ENCODE results near the gene KCNT1.

Gene KCNT1

DNA sequence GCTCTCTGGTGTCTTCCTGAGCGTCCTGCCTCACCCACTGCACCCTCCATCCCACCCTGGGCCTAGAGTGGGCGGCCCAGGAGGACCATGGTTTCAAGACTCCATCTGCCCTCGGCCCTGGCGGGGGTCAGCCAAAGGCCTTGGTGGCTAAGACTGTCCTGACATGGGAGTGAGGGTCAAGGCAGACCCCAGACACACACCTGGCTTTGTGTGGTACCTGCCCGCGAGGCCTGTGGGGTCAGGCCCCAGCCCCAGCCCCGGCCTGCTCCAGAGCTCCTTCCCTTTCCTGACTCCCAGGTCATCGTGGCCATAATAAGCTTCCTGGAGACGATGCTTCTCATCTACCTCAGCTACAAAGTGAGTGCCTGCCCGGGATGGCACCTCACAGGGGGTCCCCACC is 54.6 kb downstream of the KCNT1 start:
- WGBS, 2 experiments = 86 to 87% methylated on average over 10 of the region's 10 CpGs
- Histone ChIP-seq H3K36me3 (ENCODE audit: control insufficient read depth, insufficient read depth, low read length) (no peaks in the 10 kb centered on the region), H3K27ac (ENCODE audit: insufficient read depth, low read depth, low read length, poor library complexity, severe bottlenecking) (no peak overlapping the region), H3K4me3 (ENCODE audit: insufficient read depth, low read depth, low read length) (no peak overlapping the region), H3K4me1 (ENCODE audit: control insufficient read depth, insufficient read depth, low read length) (no peaks in the 10 kb centered on the region), H3K9me3 (ENCODE audit: control insufficient read depth, low read length) (no peaks in the 10 kb centered on the region), H3K27me3 (ENCODE audit: control insufficient read depth, insufficient read depth, low read length, poor library complexity, severe bottlenecking) (no peaks in the 10 kb centered on the region)

DNA sequence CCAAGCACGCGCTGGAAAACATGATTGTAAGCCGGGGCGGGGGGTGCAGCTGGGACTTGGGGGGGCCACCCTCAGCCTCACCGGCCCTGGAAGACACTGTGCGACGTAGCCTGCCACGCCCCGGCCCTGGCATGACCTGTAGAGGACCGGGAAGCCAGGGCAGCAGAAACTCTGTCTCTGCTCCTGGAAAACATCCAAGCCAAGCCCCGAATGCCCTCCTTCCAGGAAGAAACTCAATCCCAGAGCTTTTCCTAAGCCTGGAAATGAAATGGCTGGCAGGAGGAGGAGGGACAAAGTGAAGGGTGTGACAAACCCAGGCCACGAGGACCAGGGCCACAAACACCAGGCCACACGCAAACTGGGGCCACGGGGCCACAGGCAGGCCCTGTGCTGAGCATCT is 55.4 kb downstream of the KCNT1 start:
- WGBS, 2 experiments = 93 to 94% methylated on average over 14 of the region's 14 CpGs
- no peak overlapping the region for H3K4me3 ChIP-seq (ENCODE audit: insufficient read depth, low read depth, low read length)
- H3K36me3 ChIP-seq (ENCODE audit: control insufficient read depth, insufficient read depth, low read length) = no peaks in the 10 kb centered on the region
- no peaks in the 10 kb centered on the region for H3K4me1 ChIP-seq (ENCODE audit: control insufficient read depth, insufficient read depth, low read length)
- no peaks in the 10 kb centered on the region for H3K27me3 ChIP-seq (ENCODE audit: control insufficient read depth, insufficient read depth, low read length, poor library complexity, severe bottlenecking)
- H3K9me3 ChIP-seq (ENCODE audit: control insufficient read depth, low read length) = no peaks in the 10 kb centered on the region
- H3K27ac ChIP-seq (ENCODE audit: insufficient read depth, low read depth, low read length, poor library complexity, severe bottlenecking) = no peak overlapping the region

DNA sequence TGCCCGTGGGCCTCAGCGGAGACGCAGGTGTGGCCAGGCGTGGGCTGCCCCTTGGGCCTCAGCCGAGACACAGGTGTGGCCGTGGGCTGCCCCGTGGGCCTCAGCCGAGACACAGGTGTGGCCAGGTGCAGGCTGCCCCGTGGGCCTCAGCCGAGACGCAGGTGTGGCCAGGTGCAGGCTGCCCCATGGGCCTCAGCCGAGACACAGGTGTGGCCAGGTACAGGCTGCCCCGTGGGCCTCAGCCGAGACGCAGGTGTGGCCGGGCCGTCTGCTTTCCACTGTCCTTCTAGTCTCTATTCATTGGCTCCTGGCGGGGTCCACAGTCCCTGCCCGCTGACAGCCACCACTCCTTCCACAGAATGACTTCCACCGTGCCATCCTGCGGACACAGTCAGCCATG is 56.1 kb downstream of the KCNT1 start:
- Histone ChIP-seq H3K36me3 (ENCODE audit: control insufficient read depth, insufficient read depth, low read length) (no peaks in the 10 kb centered on the region), H3K4me1 (ENCODE audit: control insufficient read depth, insufficient read depth, low read length) (no peaks in the 10 kb centered on the region), H3K27ac (ENCODE audit: insufficient read depth, low read depth, low read length, poor library complexity, severe bottlenecking) (no peak overlapping the region), H3K27me3 (ENCODE audit: control insufficient read depth, insufficient read depth, low read length, poor library complexity, severe bottlenecking) (no peaks in the 10 kb centered on the region), H3K4me3 (ENCODE audit: insufficient read depth, low read depth, low read length) (no peak overlapping the region), H3K9me3 (ENCODE audit: control insufficient read depth, low read length) (no peaks in the 10 kb centered on the region)
- 94% methylated on average over 21 of the region's 21 CpGs for WGBS, 2 experiments

DNA sequence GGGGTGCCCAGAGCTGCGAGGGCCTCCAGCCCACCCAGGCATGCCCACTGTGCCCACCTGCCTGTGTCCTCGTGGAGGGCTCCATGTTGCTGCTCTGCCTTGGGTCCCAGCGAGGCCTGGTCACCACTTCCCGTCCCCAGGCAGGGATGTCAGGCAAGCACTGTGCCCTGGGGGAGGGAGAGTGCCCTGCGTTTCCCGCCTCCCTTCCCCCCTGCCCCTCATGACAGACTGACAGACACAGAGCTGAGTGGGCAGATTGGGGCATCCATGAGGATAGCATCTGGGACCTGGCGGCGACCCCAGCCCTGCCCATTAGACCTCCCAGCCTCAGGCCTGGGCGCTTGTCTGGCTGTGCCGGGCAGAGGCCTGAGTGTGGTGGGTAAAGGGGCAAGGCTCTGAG is 56.9 kb downstream of the KCNT1 start:
- no peak overlapping the region for H3K27ac ChIP-seq (ENCODE audit: insufficient read depth, low read depth, low read length, poor library complexity, severe bottlenecking)
- H3K4me3 ChIP-seq (ENCODE audit: insufficient read depth, low read depth, low read length) = no peak overlapping the region
- H3K4me1 ChIP-seq (ENCODE audit: control insufficient read depth, insufficient read depth, low read length) = no peaks in the 10 kb centered on the region
- H3K36me3 ChIP-seq (ENCODE audit: control insufficient read depth, insufficient read depth, low read length) = no peaks in the 10 kb centered on the region
- WGBS, 2 experiments = 91 to 93% methylated on average over 10 of the region's 10 CpGs
- no peaks in the 10 kb centered on the region for H3K9me3 ChIP-seq (ENCODE audit: control insufficient read depth, low read length)
- H3K27me3 ChIP-seq (ENCODE audit: control insufficient read depth, insufficient read depth, low read length, poor library complexity, severe bottlenecking) = no peaks in the 10 kb centered on the region

DNA sequence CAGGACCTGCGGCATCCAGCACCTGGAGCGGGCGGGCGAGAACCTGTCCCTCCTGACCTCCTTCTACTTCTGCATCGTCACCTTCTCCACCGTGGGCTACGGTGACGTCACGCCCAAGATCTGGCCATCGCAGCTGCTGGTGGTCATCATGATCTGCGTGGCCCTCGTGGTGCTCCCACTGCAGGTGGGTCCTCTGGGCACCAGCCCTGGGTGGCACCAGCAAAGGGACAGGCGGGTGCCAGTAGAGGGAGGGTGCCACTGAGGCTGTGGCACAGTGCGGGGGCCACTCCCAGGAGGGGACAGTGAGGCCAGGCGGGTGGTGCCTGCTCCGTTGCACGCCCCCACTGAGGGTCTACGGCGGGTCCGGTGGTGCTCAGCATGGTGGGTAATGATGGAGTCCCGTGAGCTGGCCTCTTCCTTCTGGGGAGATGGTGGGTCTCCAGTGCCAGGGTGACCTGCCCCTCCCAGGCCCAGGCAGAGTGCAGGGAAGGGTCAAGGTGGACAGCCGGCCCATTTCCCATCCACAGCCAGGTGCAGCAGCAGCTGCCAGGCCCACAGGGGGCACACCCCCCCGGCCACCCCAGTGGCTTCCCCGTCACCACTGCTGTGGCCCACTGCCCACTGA is 57.8 kb downstream of the KCNT1 start:
- Histone ChIP-seq H3K9me3 (ENCODE audit: control insufficient read depth, low read length) (no peaks in the 10 kb centered on the region), H3K4me1 (ENCODE audit: control insufficient read depth, insufficient read depth, low read length) (no peaks in the 10 kb centered on the region), H3K27ac (ENCODE audit: insufficient read depth, low read depth, low read length, poor library complexity, severe bottlenecking) (no peak overlapping the region), H3K27me3 (ENCODE audit: control insufficient read depth, insufficient read depth, low read length, poor library complexity, severe bottlenecking) (no peaks in the 10 kb centered on the region), H3K36me3 (ENCODE audit: control insufficient read depth, insufficient read depth, low read length) (no peaks in the 10 kb centered on the region), H3K4me3 (ENCODE audit: insufficient read depth, low read depth, low read length) (no peak overlapping the region)
- WGBS, 2 experiments = 94% methylated on average over 24 of the region's 24 CpGs

DNA sequence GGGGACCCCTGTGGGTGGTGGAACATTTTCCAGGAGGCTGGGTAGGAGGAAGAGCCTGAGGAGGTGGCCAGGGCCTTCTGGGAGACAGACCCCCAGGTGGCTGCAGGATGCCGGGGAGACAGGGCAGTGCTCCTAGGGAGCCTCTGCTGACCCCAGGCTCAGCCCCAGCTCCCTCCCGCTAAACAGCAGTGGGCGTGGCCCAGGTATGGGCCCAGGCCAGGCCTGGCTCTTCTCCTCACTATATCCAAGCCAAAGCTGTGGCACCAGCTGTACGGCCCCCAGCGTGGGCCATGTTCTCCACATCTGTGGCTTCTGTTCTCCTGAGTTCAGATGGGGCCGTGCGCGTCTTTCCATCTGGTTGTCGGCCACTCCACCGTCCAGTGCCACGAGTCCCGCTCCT is 58.5 kb downstream of the KCNT1 start:
- H3K36me3 ChIP-seq (ENCODE audit: control insufficient read depth, insufficient read depth, low read length) = no peaks in the 10 kb centered on the region
- H3K4me1 ChIP-seq (ENCODE audit: control insufficient read depth, insufficient read depth, low read length) = no peaks in the 10 kb centered on the region
- H3K4me3 ChIP-seq (ENCODE audit: insufficient read depth, low read depth, low read length) = no peak overlapping the region
- H3K9me3 ChIP-seq (ENCODE audit: control insufficient read depth, low read length) = no peaks in the 10 kb centered on the region
- no peak overlapping the region for H3K27ac ChIP-seq (ENCODE audit: insufficient read depth, low read depth, low read length, poor library complexity, severe bottlenecking)
- H3K27me3 ChIP-seq (ENCODE audit: control insufficient read depth, insufficient read depth, low read length, poor library complexity, severe bottlenecking) = no peaks in the 10 kb centered on the region
- WGBS, 2 experiments = 92 to 94% methylated on average over 12 of the region's 12 CpGs

DNA sequence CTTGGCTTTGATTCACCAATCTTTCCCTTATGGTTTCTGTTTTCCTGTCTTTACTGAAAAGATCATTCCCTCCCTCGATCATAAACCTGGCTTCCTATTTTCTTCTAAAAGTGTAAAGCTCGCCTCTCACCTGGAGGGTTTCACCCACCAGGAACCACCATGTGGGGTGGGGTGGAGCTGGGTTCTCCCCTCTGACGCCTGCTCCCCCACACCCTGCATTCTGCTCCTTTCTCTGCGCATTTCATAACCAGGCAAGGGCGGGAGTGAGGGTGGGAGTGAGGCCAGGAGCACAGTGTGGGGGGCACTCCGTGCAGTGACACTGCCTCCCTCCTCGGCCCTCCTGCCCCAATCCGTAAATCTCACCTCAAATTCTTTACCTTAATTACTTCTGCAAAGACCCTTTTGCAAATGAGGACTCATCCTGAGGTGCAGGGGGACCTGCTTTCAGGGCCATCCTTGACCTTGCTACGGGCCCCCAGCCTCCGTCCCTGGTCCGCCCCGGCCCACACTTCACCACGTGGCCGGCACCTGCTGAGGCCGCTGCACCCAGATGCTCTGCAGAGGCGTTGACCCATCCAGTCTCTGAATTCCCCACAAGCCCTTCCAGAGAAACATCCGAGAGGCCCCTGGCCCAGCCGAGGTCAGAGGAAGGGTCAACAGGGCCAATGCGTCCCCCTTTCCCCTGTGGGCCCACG is 59.3 kb downstream of the KCNT1 start:
- Histone ChIP-seq H3K27me3 (ENCODE audit: control insufficient read depth, insufficient read depth, low read length, poor library complexity, severe bottlenecking) (no peaks in the 10 kb centered on the region), H3K4me1 (ENCODE audit: control insufficient read depth, insufficient read depth, low read length) (no peaks in the 10 kb centered on the region), H3K9me3 (ENCODE audit: control insufficient read depth, low read length) (no peaks in the 10 kb centered on the region), H3K36me3 (ENCODE audit: control insufficient read depth, insufficient read depth, low read length) (no peaks in the 10 kb centered on the region), H3K4me3 (ENCODE audit: insufficient read depth, low read depth, low read length) (no peak overlapping the region), H3K27ac (ENCODE audit: insufficient read depth, low read depth, low read length, poor library complexity, severe bottlenecking) (no peak overlapping the region)
- 88% methylated on average over 20 of the region's 20 CpGs for WGBS, 2 experiments

DNA sequence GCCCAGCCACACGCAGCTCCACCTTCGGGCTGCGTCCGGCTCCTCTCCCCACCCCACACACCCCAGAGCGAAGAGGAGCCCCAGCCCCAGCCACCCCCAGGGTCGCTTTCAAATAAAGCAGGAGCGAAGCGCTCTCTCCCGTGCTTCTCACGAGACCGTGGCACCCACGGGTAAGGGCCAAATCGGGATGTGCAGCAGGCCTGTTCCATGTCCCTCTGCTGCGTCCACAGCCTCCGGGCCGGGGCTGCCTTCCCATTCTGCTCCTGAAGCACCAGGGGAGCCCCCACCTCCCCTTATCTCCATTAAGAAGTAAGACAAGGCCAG is 59.8 kb downstream of the KCNT1 start:
- Histone ChIP-seq H3K4me1 (ENCODE audit: control insufficient read depth, insufficient read depth, low read length) (no peaks in the 10 kb centered on the region), H3K4me3 (ENCODE audit: insufficient read depth, low read depth, low read length) (no peak overlapping the region), H3K9me3 (ENCODE audit: control insufficient read depth, low read length) (no peaks in the 10 kb centered on the region), H3K27ac (ENCODE audit: insufficient read depth, low read depth, low read length, poor library complexity, severe bottlenecking) (no peak overlapping the region), H3K36me3 (ENCODE audit: control insufficient read depth, insufficient read depth, low read length) (no peaks in the 10 kb centered on the region), H3K27me3 (ENCODE audit: control insufficient read depth, insufficient read depth, low read length, poor library complexity, severe bottlenecking) (no peaks in the 10 kb centered on the region)
- WGBS, 2 experiments = 93% methylated on average over 16 of the region's 16 CpGs

DNA sequence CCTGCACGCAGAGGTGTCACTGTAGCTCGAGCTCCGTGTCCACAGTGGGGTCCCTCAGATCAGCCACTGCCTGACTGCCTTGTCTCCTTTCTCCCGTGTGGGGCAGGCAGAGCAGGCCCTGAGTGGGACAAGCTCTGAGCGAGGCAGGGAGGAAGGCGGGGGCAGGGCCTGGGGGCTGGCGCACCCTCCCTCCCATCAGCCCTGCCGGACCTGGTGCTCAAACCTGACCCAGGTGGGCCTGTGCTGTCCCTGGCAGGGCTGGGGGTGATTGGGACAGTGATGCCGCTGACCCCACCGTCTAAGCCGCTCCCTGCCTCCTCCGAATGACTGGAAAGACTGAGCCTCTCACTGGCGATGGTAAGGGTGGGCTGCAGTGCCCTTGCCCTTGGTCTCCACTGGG is 60.9 kb downstream of the KCNT1 start:
- Histone ChIP-seq H3K36me3 (ENCODE audit: control insufficient read depth, insufficient read depth, low read length) (no peaks in the 10 kb centered on the region), H3K9me3 (ENCODE audit: control insufficient read depth, low read length) (no peaks in the 10 kb centered on the region), H3K27ac (ENCODE audit: insufficient read depth, low read depth, low read length, poor library complexity, severe bottlenecking) (no peak overlapping the region), H3K4me3 (ENCODE audit: insufficient read depth, low read depth, low read length) (no peak overlapping the region), H3K27me3 (ENCODE audit: control insufficient read depth, insufficient read depth, low read length, poor library complexity, severe bottlenecking) (no peaks in the 10 kb centered on the region), H3K4me1 (ENCODE audit: control insufficient read depth, insufficient read depth, low read length) (no peaks in the 10 kb centered on the region)
- WGBS, 2 experiments = 92 to 93% methylated on average over 13 of the region's 13 CpGs

DNA sequence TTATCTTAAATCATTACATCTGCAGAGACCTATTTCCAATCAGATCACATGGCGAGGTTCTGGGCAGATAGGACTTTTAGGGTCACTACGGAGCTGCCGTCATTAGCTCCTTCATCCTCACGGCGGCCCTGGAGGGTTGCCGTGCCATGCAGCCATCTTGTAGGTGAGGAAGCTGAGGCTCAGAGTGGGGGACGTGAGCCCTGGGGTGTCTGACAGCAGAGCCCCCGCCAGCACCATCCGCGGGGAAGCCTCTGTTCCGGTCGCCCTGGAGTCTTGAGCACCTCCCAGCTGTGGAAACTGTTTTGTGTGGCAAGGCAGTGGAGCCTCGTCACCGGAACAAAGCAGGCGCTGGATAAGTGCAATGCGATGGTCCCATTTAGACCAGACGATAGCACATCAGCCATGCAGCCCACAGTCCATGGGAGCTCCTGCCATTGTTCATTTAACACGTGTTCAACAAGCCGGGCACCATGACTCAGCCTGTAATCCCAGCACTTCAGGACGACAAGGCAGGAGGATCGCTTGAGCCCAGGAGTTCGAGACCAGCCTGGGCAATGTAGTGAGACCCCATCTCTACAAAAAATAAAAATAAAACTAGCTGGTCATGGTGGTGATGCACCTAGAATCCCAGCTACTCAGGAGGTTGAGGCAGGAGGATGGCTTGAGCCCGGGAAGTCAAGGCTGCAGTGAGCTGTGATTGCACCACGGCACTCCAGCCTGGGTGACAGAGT is 61.9 kb downstream of the KCNT1 start:
- Histone ChIP-seq H3K27ac (ENCODE audit: insufficient read depth, low read depth, low read length, poor library complexity, severe bottlenecking) (no peak overlapping the region), H3K4me3 (ENCODE audit: insufficient read depth, low read depth, low read length) (no peak overlapping the region), H3K36me3 (ENCODE audit: control insufficient read depth, insufficient read depth, low read length) (no peaks in the 10 kb centered on the region), H3K9me3 (ENCODE audit: control insufficient read depth, low read length) (no peaks in the 10 kb centered on the region), H3K27me3 (ENCODE audit: control insufficient read depth, insufficient read depth, low read length, poor library complexity, severe bottlenecking) (no peaks in the 10 kb centered on the region), H3K4me1 (ENCODE audit: control insufficient read depth, insufficient read depth, low read length) (no peaks in the 10 kb centered on the region)
- 92 to 94% methylated on average over 24 of the region's 24 CpGs for WGBS, 2 experiments

Data from ectodermal cell (in vitro differentiated cells).